Hepatocyte (in vitro differentiated cells): Measurements from ENCODE around the gene SH3BP2. TPM values are rescaled to one million over a fixed set of nuclear protein-coding genes. Genes with fewer than 3 reads are reported as not detected.

Experiments
- DNase-seq: peaks from one replicate; pipeline ENCODE4 v3.0.0-alpha.2; 2016; ENCODE audit warnings: low spot score
- H2AFZ ChIP-seq: fragments of 200-600 bp; sonication (generic); 2 replicates; pipeline ENCODE4 v1.6.0; 2016; ENCODE audit warnings: antibody characterized with exemption, mild to moderate bottlenecking
- H3K27ac ChIP-seq: fragments of 200-600 bp; sonication (generic); 2 replicates; pipeline ENCODE4 v1.5.1; 2016; ENCODE audit warnings: mild to moderate bottlenecking
- H3K27me3 ChIP-seq: fragments of 200-600 bp; sonication (generic); 2 replicates; pipeline ENCODE4 v1.6.1; 2016
- H3K36me3 ChIP-seq: fragments of 200-600 bp; sonication (generic); replicated peaks from 2 replicates; pipeline ENCODE4 v1.5.1; 2016; ENCODE audit warnings: low read depth; ENCODE audit not compliant: insufficient read depth
- H3K4me1 ChIP-seq: fragments of 200-600 bp; sonication (generic); 2 replicates; pipeline ENCODE4 v1.5.1; 2016; ENCODE audit warnings: mild to moderate bottlenecking, moderate library complexity; ENCODE audit not compliant: insufficient read depth
- H3K4me2 ChIP-seq: fragments of 200-600 bp; sonication (generic); 2 replicates; pipeline ENCODE4 v1.6.0; 2016
- H3K4me3 ChIP-seq: fragments of 200-600 bp; sonication (generic); 2 replicates; pipeline ENCODE4 v1.5.1; 2016; ENCODE audit warnings: mild to moderate bottlenecking
- H3K79me2 ChIP-seq: fragments of 200-600 bp; sonication (generic); 2 replicates; pipeline ENCODE4 v1.6.0; 2017; ENCODE audit warnings: mild to moderate bottlenecking
- H3K9me2 ChIP-seq: fragments of 200-600 bp; sonication (generic); replicated peaks from 2 replicates; pipeline ENCODE4 v1.6.0; 2017; ENCODE audit warnings: mild to moderate bottlenecking; ENCODE audit not compliant: insufficient read depth
- H3K9me3 ChIP-seq: fragments of 200-600 bp; sonication (generic); 2 replicates; pipeline ENCODE4 v1.5.1; 2016; ENCODE audit warnings: low read depth, mild to moderate bottlenecking
- H4K20me1 ChIP-seq: fragments of 200-600 bp; sonication (generic); 2 replicates; pipeline ENCODE4 v1.6.0; 2016; ENCODE audit warnings: mild to moderate bottlenecking; ENCODE audit not compliant: insufficient read depth, poor library complexity, severe bottlenecking
- EZH2 ChIP-seq: fragments of 200-600 bp; sonication (generic); IDR thresholded peaks from 2 replicates; pipeline ENCODE4 v1.6.1; 2016; ENCODE audit warnings: antibody characterized with exemption, mild to moderate bottlenecking, borderline replicate concordance
- EZH2phosphoT487 ChIP-seq: fragments of 200-600 bp; sonication (generic); IDR thresholded peaks from one replicate; pipeline ENCODE4 v1.6.1; 2018; ENCODE audit warnings: antibody characterized with exemption, mild to moderate bottlenecking, low read depth, moderate library complexity; ENCODE audit not compliant: unreplicated experiment, severe bottlenecking
- WGBS: methylation state at CpG from one replicate; pipeline ENCODE4 v1.1.6; 2016; ENCODE audit warnings: low lambda C conversion rate; ENCODE audit errors: missing lambda C conversion rate; 5-methylcytosine and 5-hydroxymethylcytosine counted together
- polyA plus RNA-seq: library from polyadenylated mRNA; unstranded; fragments of >200 nt; fragmentation: Nextera tagmentation; extraction: Ambion mirVana; gene quantifications from 2 replicates; pipeline ENCODE4 v1.2.1, GENCODE V29; 2016
- total RNA-seq: library from RNA; depleted of rRNA; stranded (reverse); fragments of >200 nt; gene quantifications from 2 replicates; pipeline ENCODE4 v1.2.3, GENCODE V29; 2014
- TF ChIP-seq, protein P1 (sequence below): fragments of 200-600 bp; sonication (generic); IDR thresholded peaks from 2 replicates; pipeline ENCODE4 v1.5.1; 2016; ENCODE audit warnings: antibody characterized with exemption, mild to moderate bottlenecking; ENCODE audit not compliant: poor library complexity

The SH3BP2 gene
- total and polyA plus RNA-seq, 2 experiments from 2014 or later, result 24.3 to 25.7 TPM

DNA sequence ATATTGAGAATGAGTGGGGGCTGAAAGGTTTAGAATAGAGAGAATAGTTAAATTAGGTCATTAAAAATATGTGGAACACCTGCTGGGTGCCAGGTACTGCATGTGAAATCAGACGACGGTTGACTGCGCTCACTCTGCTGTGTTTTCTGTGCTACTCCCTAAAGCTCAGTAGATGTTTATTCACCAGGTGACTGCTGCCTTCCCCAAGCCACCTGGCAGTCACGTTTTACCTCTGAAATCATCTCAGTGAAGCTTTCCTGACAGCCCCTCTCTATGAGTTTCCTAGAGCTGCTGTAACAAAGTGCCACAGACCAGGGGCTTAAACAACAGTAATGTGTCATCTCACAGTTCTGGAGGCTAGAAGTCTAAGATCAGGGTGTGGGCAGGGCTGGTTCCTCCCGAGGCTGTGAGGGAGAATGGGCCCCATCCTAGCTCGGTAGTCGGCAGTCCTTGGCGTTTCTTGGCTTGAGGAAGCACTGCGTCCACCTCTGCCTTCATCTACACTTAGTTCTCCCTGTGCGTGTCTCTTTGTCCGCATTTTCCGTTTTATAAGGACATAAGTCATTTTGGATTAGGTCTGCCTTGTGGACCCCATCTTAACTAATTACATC lies 76.1 kb downstream of the SH3BP2 start:
- DNase-seq, result no peak
- Histone ChIP-seq H3K4me1 (peaks cover 68% of the 10 kb centered on the region), H3K79me2 (peaks cover 100% of the 10 kb centered on the region), H3K4me2 (peak overlapping the region; percentile 75), H4K20me1 (peaks cover 88% of the 10 kb centered on the region), H3K9me2 (no peaks in the 10 kb centered on the region), H3K4me3 (no peak overlapping the region), H3K9me3 (no peaks in the 10 kb centered on the region), H3K27ac (peak overlapping the region; percentile 87), H3K36me3 (no peaks in the 10 kb centered on the region), H3K27me3 (no peaks in the 10 kb centered on the region), H2AFZ (no peak overlapping the region)
- TF ChIP-seq EZH2phosphoT487 (no peak), EZH2 (no peak)
- TF ChIP-seq, protein P1, sequence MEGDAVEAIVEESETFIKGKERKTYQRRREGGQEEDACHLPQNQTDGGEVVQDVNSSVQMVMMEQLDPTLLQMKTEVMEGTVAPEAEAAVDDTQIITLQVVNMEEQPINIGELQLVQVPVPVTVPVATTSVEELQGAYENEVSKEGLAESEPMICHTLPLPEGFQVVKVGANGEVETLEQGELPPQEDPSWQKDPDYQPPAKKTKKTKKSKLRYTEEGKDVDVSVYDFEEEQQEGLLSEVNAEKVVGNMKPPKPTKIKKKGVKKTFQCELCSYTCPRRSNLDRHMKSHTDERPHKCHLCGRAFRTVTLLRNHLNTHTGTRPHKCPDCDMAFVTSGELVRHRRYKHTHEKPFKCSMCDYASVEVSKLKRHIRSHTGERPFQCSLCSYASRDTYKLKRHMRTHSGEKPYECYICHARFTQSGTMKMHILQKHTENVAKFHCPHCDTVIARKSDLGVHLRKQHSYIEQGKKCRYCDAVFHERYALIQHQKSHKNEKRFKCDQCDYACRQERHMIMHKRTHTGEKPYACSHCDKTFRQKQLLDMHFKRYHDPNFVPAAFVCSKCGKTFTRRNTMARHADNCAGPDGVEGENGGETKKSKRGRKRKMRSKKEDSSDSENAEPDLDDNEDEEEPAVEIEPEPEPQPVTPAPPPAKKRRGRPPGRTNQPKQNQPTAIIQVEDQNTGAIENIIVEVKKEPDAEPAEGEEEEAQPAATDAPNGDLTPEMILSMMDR, result no peak
- 76% methylated on average over 12 of the region's 12 CpGs for WGBS

DNA sequence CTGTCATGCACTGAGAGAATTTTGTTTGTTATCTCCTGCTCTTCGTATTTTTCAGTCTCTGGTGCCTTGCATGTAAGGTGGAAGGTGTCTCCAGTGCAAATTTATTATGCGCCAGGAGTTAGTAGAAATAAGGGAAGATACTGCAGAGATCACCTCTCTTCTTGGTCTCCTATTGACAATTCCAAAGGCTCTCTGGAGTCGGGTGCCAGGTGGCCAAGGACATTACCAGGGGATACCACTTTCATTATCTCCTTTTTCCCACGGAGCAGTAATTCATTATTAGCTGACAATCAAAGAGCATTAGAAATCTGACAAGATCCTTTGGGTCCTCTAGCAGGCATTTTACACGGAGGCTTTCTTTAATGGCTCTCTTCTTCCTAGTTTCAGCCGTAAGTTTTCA lies 76.8 kb downstream of the SH3BP2 start:
- H3K4me1 ChIP-seq, result peaks cover 67% of the 10 kb centered on the region
- peak overlapping the region; percentile 75 for H3K4me2 ChIP-seq
- DNase-seq, result no peak
- H3K27ac ChIP-seq, result peak overlapping the region; percentile 87
- no peaks in the 10 kb centered on the region for H3K9me3 ChIP-seq
- H3K79me2 ChIP-seq, result peaks cover 100% of the 10 kb centered on the region
- no peak overlapping the region for H3K4me3 ChIP-seq
- 63% methylated on average over 6 of the region's 6 CpGs for WGBS
- TF ChIP-seq EZH2 (no peak), EZH2phosphoT487 (no peak)
- TF ChIP-seq, protein P1, result no peak
- H3K36me3 ChIP-seq, result no peaks in the 10 kb centered on the region
- peaks cover 88% of the 10 kb centered on the region for H4K20me1 ChIP-seq
- no peaks in the 10 kb centered on the region for H3K27me3 ChIP-seq
- H3K9me2 ChIP-seq, result no peaks in the 10 kb centered on the region
- no peak overlapping the region for H2AFZ ChIP-seq

DNA sequence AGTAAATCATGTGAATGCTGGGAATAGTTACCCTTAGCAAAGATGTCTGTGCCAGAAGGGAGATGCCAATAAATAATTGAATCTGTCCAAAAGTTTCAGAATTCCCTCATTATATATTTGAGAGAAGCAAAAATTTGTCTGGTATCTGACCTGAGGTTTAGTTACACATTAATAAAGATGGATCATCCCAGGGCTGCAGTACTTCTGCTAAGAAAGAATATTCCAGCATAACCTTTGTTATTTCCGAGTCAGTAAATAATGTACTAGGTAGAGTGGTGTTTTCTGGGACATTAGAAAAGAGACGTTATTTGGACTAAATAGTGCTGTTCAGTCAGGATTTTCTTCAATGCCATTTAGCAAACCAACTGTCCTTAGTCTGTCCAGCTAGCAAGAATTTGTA lies 77.2 kb downstream of the SH3BP2 start:
- Histone ChIP-seq H3K27me3 (no peaks in the 10 kb centered on the region), H3K27ac (peak overlapping the region; percentile 87), H3K4me1 (peaks cover 63% of the 10 kb centered on the region), H3K9me2 (no peaks in the 10 kb centered on the region), H3K36me3 (no peaks in the 10 kb centered on the region), H3K79me2 (peaks cover 100% of the 10 kb centered on the region), H3K9me3 (no peaks in the 10 kb centered on the region), H3K4me2 (peak overlapping the region; percentile 75), H2AFZ (no peak overlapping the region), H3K4me3 (no peak overlapping the region), H4K20me1 (peaks cover 88% of the 10 kb centered on the region)
- TF ChIP-seq, protein P1, result no peak
- TF ChIP-seq EZH2 (no peak), EZH2phosphoT487 (no peak)
- DNase-seq, result no peak
- WGBS, result 59% methylated on average over 2 of the region's 2 CpGs
